Endothelial cell of umbilical vein (primary cell): ENCODE measurements around the gene CCND3.

Source experiments
- CTCF ChIP-seq, 2 donors: IDR thresholded peaks; 1 replicate in 1 of 2; 2 replicates in 1 of 2; pipeline ENCODE4 v1.5.1; 2011; ENCODE audit warnings: low read length in 2 of 2, mild to moderate bottlenecking in 2 of 2, moderate library complexity in 2 of 2, control low read depth in 1 of 2, inconsistent platforms in 1 of 2, low read depth in 1 of 2; ENCODE audit not compliant: insufficient read depth in 1 of 2; ENCODE audit errors: extremely low read depth in 1 of 2
- EZH2 ChIP-seq: IDR thresholded peaks from 2 replicates; pipeline ENCODE4 v1.6.1; 2012; ENCODE audit warnings: borderline replicate concordance, low read depth, mild to moderate bottlenecking, moderate library complexity, low read length, inconsistent platforms; ENCODE audit not compliant: severe bottlenecking
- JUN ChIP-seq: IDR thresholded peaks from 2 replicates; pipeline ENCODE4 v1.6.1; 2011; ENCODE audit warnings: borderline replicate concordance, low read depth; ENCODE audit not compliant: insufficient read length, insufficient read depth
- MYC ChIP-seq: IDR thresholded peaks from one replicate; pipeline ENCODE4 v1.6.1; 2011; ENCODE audit warnings: mild to moderate bottlenecking, low read depth, low read length
- POLR2A ChIP-seq: IDR thresholded peaks from 2 replicates; pipeline ENCODE4 v1.6.1; 2012; ENCODE audit warnings: low read depth, mild to moderate bottlenecking, control low read depth, low read length
- POLR2AphosphoS5 ChIP-seq: IDR thresholded peaks from 2 replicates; pipeline ENCODE4 v1.6.1; 2012; ENCODE audit warnings: low read depth, mild to moderate bottlenecking, control low read depth, low read length, moderate library complexity; ENCODE audit not compliant: insufficient read depth
- TF ChIP-seq, protein P1 (sequence below): IDR thresholded peaks from 2 replicates; pipeline ENCODE4 v1.6.1; 2011; ENCODE audit not compliant: insufficient read depth, insufficient read length

GRCh38 chr6:41901882-41902519, 39.6 kb downstream of the CCND3 start:
- TF ChIP-seq CTCF (IDR thresholded peaks at IDR 0.05; ENCODE audit: extremely low read depth in 1 of 2, insufficient read depth in 1 of 2, low read depth in 1 of 2, low read length in 2 of 2) (peak; percentile 19 to 30), POLR2AphosphoS5 (no peak), POLR2A (no peak), JUN (no peak), EZH2 (no peak), MYC (no peak)
- TF ChIP-seq, protein P1, sequence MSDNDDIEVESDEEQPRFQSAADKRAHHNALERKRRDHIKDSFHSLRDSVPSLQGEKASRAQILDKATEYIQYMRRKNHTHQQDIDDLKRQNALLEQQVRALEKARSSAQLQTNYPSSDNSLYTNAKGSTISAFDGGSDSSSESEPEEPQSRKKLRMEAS: no peak
